ENCODE results near the gene PLEKHM3.
"Not testable (repeated sequence)": the region's sequence is repeated elsewhere in the genome, so short reads cannot be mapped to it uniquely, and the experiment has no call there.

PLEKHM3 gene

GRCh38 chr2:207950063-207950760, 75.1 kb downstream of the PLEKHM3 start:
- DNase-seq = no peak

GRCh38 chr2:207949245-207949644, 76.1 kb downstream of the PLEKHM3 start:
- not testable (repeated sequence) for DNase-seq

GRCh38 chr2:207944979-207945600, 80.2 kb downstream of the PLEKHM3 start:
- DNase-seq = no peak

- DNase-seq = no peak
Observed at GRCh38 chr2:207944334-207944733, 81.0 kb downstream of the PLEKHM3 start.

- no peak for DNase-seq
Observed at GRCh38 chr2:207939342-207940108, 85.8 kb downstream of the PLEKHM3 start.

GRCh38 chr2:207938886-207939285, 86.4 kb downstream of the PLEKHM3 start:
- DNase-seq = no peak

- no peak for DNase-seq
Observed at GRCh38 chr2:207938415-207938814, 86.9 kb downstream of the PLEKHM3 start.

- no peak for DNase-seq
Observed at GRCh38 chr2:207937823-207938222, 87.5 kb downstream of the PLEKHM3 start.

GRCh38 chr2:207937253-207937652, 88.1 kb downstream of the PLEKHM3 start:
- DNase-seq = no peak

- DNase-seq = no peak
Observed at GRCh38 chr2:207936380-207936779, 88.9 kb downstream of the PLEKHM3 start.

GRCh38 chr2:207935991-207936370, 89.3 kb downstream of the PLEKHM3 start:
- no peak for DNase-seq

- DNase-seq = no peak
Observed at GRCh38 chr2:207935121-207935990, 90.0 kb downstream of the PLEKHM3 start.

GRCh38 chr2:207934720-207935119, 90.6 kb downstream of the PLEKHM3 start:
- no peak for DNase-seq

GRCh38 chr2:207933396-207934065, 91.8 kb downstream of the PLEKHM3 start:
- DNase-seq = no peak

- no peak for DNase-seq
Observed at GRCh38 chr2:207932106-207932505, 93.2 kb downstream of the PLEKHM3 start.

GRCh38 chr2:207930747-207931146, 94.6 kb downstream of the PLEKHM3 start:
- peak; percentile 85 for DNase-seq

- no peak for DNase-seq
Observed at GRCh38 chr2:207929923-207930322, 95.4 kb downstream of the PLEKHM3 start.

- no peak for DNase-seq
Observed at GRCh38 chr2:207928079-207928478, 97.2 kb downstream of the PLEKHM3 start.

- DNase-seq = no peak
Observed at GRCh38 chr2:207926989-207927300, 98.4 kb downstream of the PLEKHM3 start.

GRCh38 chr2:207926133-207926988, 99.0 kb downstream of the PLEKHM3 start:
- DNase-seq = no peak

- no peak for DNase-seq
Observed at GRCh38 chr2:207925601-207926000, 99.7 kb downstream of the PLEKHM3 start.

GRCh38 chr2:207921606-207922005, 103.7 kb downstream of the PLEKHM3 start:
- no peak for DNase-seq

Measured in NCI-H2029 (cell line).